Neural progenitor cell (in vitro differentiated cells): Measurements from ENCODE around the gene XPO1.

Source experiments
- EZH2phosphoT487 ChIP-seq: fragments of 200-600 bp; sonication (generic); IDR thresholded peaks from 2 replicates; pipeline ENCODE4 v1.6.1; 2017; ENCODE audit warnings: antibody characterized with exemption
- TF ChIP-seq, protein P1 (sequence below): fragments of 200-600 bp; sonication (generic); IDR thresholded peaks from 2 replicates; pipeline ENCODE4 v1.5.1; 2017; ENCODE audit warnings: antibody characterized with exemption, mild to moderate bottlenecking

DNA sequence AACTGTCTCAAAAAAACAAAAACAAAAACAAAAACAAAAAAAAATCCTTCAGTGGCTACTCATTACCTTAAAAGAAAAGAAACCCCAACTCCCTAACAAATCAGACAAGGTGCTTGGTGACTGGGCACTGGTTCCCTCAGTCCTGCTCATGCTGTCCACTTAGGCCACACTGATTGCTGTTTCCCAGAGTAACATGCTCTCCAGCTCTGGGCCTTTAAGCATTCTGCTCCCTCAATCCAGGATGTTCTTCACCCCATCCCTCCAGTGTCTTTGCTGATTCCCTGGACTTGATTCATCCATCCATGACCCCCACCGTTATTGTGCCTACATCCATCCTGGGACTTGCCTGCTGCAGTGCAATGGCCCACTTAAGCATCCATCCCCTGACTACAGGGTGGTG is 16.4 kb upstream of the XPO1 start:
- no peak for TF ChIP-seq EZH2phosphoT487
- TF ChIP-seq, protein P1, sequence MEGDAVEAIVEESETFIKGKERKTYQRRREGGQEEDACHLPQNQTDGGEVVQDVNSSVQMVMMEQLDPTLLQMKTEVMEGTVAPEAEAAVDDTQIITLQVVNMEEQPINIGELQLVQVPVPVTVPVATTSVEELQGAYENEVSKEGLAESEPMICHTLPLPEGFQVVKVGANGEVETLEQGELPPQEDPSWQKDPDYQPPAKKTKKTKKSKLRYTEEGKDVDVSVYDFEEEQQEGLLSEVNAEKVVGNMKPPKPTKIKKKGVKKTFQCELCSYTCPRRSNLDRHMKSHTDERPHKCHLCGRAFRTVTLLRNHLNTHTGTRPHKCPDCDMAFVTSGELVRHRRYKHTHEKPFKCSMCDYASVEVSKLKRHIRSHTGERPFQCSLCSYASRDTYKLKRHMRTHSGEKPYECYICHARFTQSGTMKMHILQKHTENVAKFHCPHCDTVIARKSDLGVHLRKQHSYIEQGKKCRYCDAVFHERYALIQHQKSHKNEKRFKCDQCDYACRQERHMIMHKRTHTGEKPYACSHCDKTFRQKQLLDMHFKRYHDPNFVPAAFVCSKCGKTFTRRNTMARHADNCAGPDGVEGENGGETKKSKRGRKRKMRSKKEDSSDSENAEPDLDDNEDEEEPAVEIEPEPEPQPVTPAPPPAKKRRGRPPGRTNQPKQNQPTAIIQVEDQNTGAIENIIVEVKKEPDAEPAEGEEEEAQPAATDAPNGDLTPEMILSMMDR = no peak
